ENCODE data around the gene ACADVL. TPM values are rescaled to one million over a fixed set of nuclear protein-coding genes. Genes with fewer than 3 reads are reported as not detected.
A peak's percentile ranks its signal among the peaks of the same experiment; 100 is the strongest.

ACADVL gene
- total and polyA plus RNA-seq, 4 donors = 158 to 774 (median 545) TPM

GRCh38 chr17:7229504-7229903 lies 9.8 kb downstream of the ACADVL start:
- TF ChIP-seq, protein P1, sequence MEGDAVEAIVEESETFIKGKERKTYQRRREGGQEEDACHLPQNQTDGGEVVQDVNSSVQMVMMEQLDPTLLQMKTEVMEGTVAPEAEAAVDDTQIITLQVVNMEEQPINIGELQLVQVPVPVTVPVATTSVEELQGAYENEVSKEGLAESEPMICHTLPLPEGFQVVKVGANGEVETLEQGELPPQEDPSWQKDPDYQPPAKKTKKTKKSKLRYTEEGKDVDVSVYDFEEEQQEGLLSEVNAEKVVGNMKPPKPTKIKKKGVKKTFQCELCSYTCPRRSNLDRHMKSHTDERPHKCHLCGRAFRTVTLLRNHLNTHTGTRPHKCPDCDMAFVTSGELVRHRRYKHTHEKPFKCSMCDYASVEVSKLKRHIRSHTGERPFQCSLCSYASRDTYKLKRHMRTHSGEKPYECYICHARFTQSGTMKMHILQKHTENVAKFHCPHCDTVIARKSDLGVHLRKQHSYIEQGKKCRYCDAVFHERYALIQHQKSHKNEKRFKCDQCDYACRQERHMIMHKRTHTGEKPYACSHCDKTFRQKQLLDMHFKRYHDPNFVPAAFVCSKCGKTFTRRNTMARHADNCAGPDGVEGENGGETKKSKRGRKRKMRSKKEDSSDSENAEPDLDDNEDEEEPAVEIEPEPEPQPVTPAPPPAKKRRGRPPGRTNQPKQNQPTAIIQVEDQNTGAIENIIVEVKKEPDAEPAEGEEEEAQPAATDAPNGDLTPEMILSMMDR (IDR thresholded peaks at IDR 0.05; ENCODE audit: control extremely low read depth, extremely low read depth) = no peak
- DNase-seq (no peak), ATAC-seq (ENCODE audit: insufficient read depth, low FRiP score) (no peak)
- Histone ChIP-seq H3K9me3 (ENCODE audit: control insufficient read depth in 4 of 4, insufficient read depth in 3 of 4, low read length in 3 of 4) (no peaks in the 10 kb centered on the region), H3K4me3 (no peak overlapping the region), H3K9ac (ENCODE audit: insufficient read depth in 1 of 2, low read length in 2 of 2) (no peak overlapping the region), H3K36me3 (ENCODE audit: control insufficient read depth in 4 of 4, insufficient read depth in 4 of 4, low read length in 4 of 4) (peaks cover 0 to 51% (median 33%) of the 10 kb centered on the region in 4 donors), H3K4me1 (ENCODE audit: control insufficient read depth in 5 of 5, insufficient read depth in 5 of 5, low read length in 5 of 5) (peaks cover 0 to 13% (median 4%) of the 10 kb centered on the region in 5 donors), H3K27ac (ENCODE audit: low read depth in 1 of 2, low read length in 1 of 2) (no peak overlapping the region), H3K27me3 (ENCODE audit: control insufficient read depth in 3 of 3, insufficient read depth in 3 of 3, low read length in 2 of 3) (no peaks in the 10 kb centered on the region)
- WGBS, 2 donors = 96% methylated on average over 19 of the region's 19 CpGs

- Histone ChIP-seq H3K4me3 (no peak overlapping the region), H3K27ac (ENCODE audit: low read depth in 1 of 2, low read length in 1 of 2) (no peak overlapping the region), H3K27me3 (ENCODE audit: control insufficient read depth in 3 of 3, insufficient read depth in 3 of 3, low read length in 2 of 3) (no peaks in the 10 kb centered on the region), H3K36me3 (ENCODE audit: control insufficient read depth in 4 of 4, insufficient read depth in 4 of 4, low read length in 4 of 4) (peaks cover 0 to 43% (median 38%) of the 10 kb centered on the region in 4 donors), H3K4me1 (ENCODE audit: control insufficient read depth in 5 of 5, insufficient read depth in 5 of 5, low read length in 5 of 5) (peaks cover 3 to 25% (median 4%) of the 10 kb centered on the region in 5 donors), H3K9me3 (ENCODE audit: control insufficient read depth in 4 of 4, insufficient read depth in 3 of 4, low read length in 3 of 4) (no peaks in the 10 kb centered on the region), H3K9ac (ENCODE audit: insufficient read depth in 1 of 2, low read length in 2 of 2) (no peak overlapping the region)
- TF ChIP-seq, protein P1 (IDR thresholded peaks at IDR 0.05; ENCODE audit: control extremely low read depth, extremely low read depth) = no peak
- WGBS, 2 donors = 80 to 90% methylated on average over 5 of the region's 5 CpGs
- ATAC-seq (ENCODE audit: insufficient read depth, low FRiP score) (no peak), DNase-seq (no peak)
These were observed 12.4 kb downstream of the ACADVL start for GRCh38 chr17:7232114-7232513.

DNA sequence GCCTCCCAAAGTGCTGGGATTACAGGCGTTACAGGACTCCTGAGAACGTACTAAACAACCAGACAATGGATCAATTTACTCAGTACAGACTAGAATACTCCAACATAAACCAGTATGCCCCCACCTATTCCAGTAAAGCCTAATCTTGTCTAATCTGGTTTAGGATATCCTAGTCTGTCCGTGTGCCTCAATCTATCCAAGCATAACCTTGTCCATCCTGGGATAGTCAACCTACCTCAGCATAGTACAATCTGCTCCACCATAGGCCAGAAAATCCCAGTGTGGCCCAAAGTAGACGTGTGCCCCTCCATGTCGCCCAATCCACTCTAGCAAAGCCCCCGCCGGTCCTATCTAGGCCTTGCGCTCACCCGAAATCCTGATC lies 14.0 kb downstream of the ACADVL start:
- peaks cover 4 to 30% (median 9%) of the 10 kb centered on the region in 5 donors for H3K4me1 ChIP-seq (ENCODE audit: control insufficient read depth in 5 of 5, insufficient read depth in 5 of 5, low read length in 5 of 5)
- no peak for ATAC-seq (ENCODE audit: insufficient read depth, low FRiP score)

More for the DNA sequence above, 14.0 kb downstream of the ACADVL start:
- H3K9me3 ChIP-seq (ENCODE audit: control insufficient read depth in 4 of 4, insufficient read depth in 3 of 4, low read length in 3 of 4) = no peaks in the 10 kb centered on the region
- H3K9ac ChIP-seq (ENCODE audit: insufficient read depth in 1 of 2, low read length in 2 of 2) = peak overlapping the region; percentile 65 to 90
- H3K27me3 ChIP-seq (ENCODE audit: control insufficient read depth in 3 of 3, insufficient read depth in 3 of 3, low read length in 2 of 3) = no peaks in the 10 kb centered on the region
- H3K4me3 ChIP-seq = peak overlapping the region; percentile 76
- WGBS, 2 donors = 1 to 2% methylated on average over 9 of the region's 9 CpGs
- no peak for DNase-seq
- peak overlapping the region; percentile 84 to 85 for H3K27ac ChIP-seq (ENCODE audit: low read depth in 1 of 2, low read length in 1 of 2)
- TF ChIP-seq, protein P1 (IDR thresholded peaks at IDR 0.05; ENCODE audit: control extremely low read depth, extremely low read depth) = no peak
- peaks cover 0 to 32% (median 28%) of the 10 kb centered on the region in 4 donors for H3K36me3 ChIP-seq (ENCODE audit: control insufficient read depth in 4 of 4, insufficient read depth in 4 of 4, low read length in 4 of 4)
